Neural cell (in vitro differentiated cells): ENCODE results near the gene BET1.

Experiments used
- CTCF ChIP-seq: fragments of 450-650 bp; IDR thresholded peaks from 2 replicates; pipeline ENCODE4 v1.5.1; 2014; ENCODE audit warnings: antibody characterized with exemption, mild to moderate bottlenecking, moderate library complexity; ENCODE audit not compliant: poor library complexity, severe bottlenecking
- EP300 ChIP-seq: fragments of 450-650 bp; conservative IDR thresholded peaks from 2 replicates; pipeline ENCODE4 v1.6.1; 2014; ENCODE audit warnings: antibody characterized with exemption, mild to moderate bottlenecking, moderate library complexity; ENCODE audit not compliant: poor library complexity, severe bottlenecking
- EZH2 ChIP-seq: fragments of 200-600, 300-800 bp; shearing (Covaris generic), sonication (generic); IDR thresholded peaks from 2 replicates; pipeline ENCODE4 v1.6.1; 2014; ENCODE audit warnings: antibody characterized with exemption, low read length, borderline replicate concordance, mild to moderate bottlenecking; ENCODE audit not compliant: insufficient read depth, poor library complexity, severe bottlenecking
- MXI1 ChIP-seq: fragments of 450-650 bp; conservative IDR thresholded peaks from 2 replicates; pipeline ENCODE4 v1.6.1; 2014; ENCODE audit warnings: antibody characterized with exemption, mild to moderate bottlenecking; ENCODE audit not compliant: poor library complexity, severe bottlenecking
- POLR2AphosphoS5 ChIP-seq: IDR thresholded peaks from 2 replicates; pipeline ENCODE4 v1.6.1; 2012
- RAD21 ChIP-seq: fragments of 450-650 bp; conservative IDR thresholded peaks from 2 replicates; pipeline ENCODE4 v1.6.1; 2014; ENCODE audit warnings: antibody characterized with exemption, mild to moderate bottlenecking, moderate library complexity
- REST ChIP-seq: IDR thresholded peaks from 2 replicates; pipeline ENCODE4 v1.6.1; 2012; ENCODE audit warnings: borderline replicate concordance
- TAF1 ChIP-seq: IDR thresholded peaks from 2 replicates; pipeline ENCODE4 v1.6.1; 2012; ENCODE audit warnings: low read depth

- TF ChIP-seq CTCF (no peak), RAD21 (no peak), REST (no peak), EZH2 (no peak), POLR2AphosphoS5 (no peak), TAF1 (no peak), EP300 (no peak), MXI1 (no peak)
These were observed 12.6 kb upstream of the BET1 start for GRCh38 chr7:94016786-94017185.
